CD4-positive, alpha-beta T cell treated with Interleukin-2 at 100 ng/mL for 4 hours (primary cell): ENCODE measurements around the gene KRT14.
"Not testable (repeated sequence)": the region's sequence is repeated elsewhere in the genome, so short reads cannot be mapped to it uniquely, and the experiment has no call there.

ENCODE experiments used
- DNase-seq: peaks from one replicate; pipeline ENCODE4 v3.0.0-alpha.2; 2020; ENCODE audit warnings: low spot score

Gene KRT14

GRCh38 chr17:41602524-41602923 lies 15.8 kb upstream of the KRT14 start:
- no peak for DNase-seq

- DNase-seq = no peak
Measured at GRCh38 chr17:41600318-41600717, 13.6 kb upstream of the KRT14 start.

- no peak for DNase-seq
Measured at GRCh38 chr17:41599680-41600079, 13.0 kb upstream of the KRT14 start.

GRCh38 chr17:41595585-41595984 lies 8.9 kb upstream of the KRT14 start:
- DNase-seq = no peak

- DNase-seq = no peak
Measured at GRCh38 chr17:41594363-41594915, 7.7 kb upstream of the KRT14 start.

- DNase-seq = no peak
Measured at GRCh38 chr17:41593306-41593981, 6.7 kb upstream of the KRT14 start.

GRCh38 chr17:41592601-41593305 lies 6.1 kb upstream of the KRT14 start:
- DNase-seq = no peak

GRCh38 chr17:41589301-41589700 lies 2.6 kb upstream of the KRT14 start:
- DNase-seq = no peak

- DNase-seq = no peak
Measured at GRCh38 chr17:41588126-41588810, 1.6 kb upstream of the KRT14 start.

- no peak for DNase-seq
Measured at GRCh38 chr17:41585301-41586056, 1.2 kb downstream of the KRT14 start.

GRCh38 chr17:41584331-41584927 lies 2.3 kb downstream of the KRT14 start:
- DNase-seq = not testable (repeated sequence)

GRCh38 chr17:41583137-41584127 lies 3.3 kb downstream of the KRT14 start:
- DNase-seq = no peak

- not testable (repeated sequence) for DNase-seq
Measured at GRCh38 chr17:41582061-41582968, 4.4 kb downstream of the KRT14 start.

GRCh38 chr17:41581366-41582060 lies 5.2 kb downstream of the KRT14 start:
- no peak for DNase-seq

- DNase-seq = no peak
Measured at GRCh38 chr17:41580687-41581365, 5.9 kb downstream of the KRT14 start.

GRCh38 chr17:41580244-41580575 lies 6.5 kb downstream of the KRT14 start:
- no peak for DNase-seq

- DNase-seq = peak; percentile 53
Measured at GRCh38 chr17:41579484-41580243, 7.0 kb downstream of the KRT14 start.

GRCh38 chr17:41578971-41579370 lies 7.7 kb downstream of the KRT14 start:
- DNase-seq = no peak
